GM19035 (cell line): ENCODE results near the gene ARHGAP40.
"Not testable (repeated sequence)": the region's sequence is repeated elsewhere in the genome, so short reads cannot be mapped to it uniquely, and the experiment has no call there.

Experiments
- ATAC-seq: cut with Tn5 transposase; IDR thresholded peaks from one replicate; pipeline ENCODE4 v1.9.1; 2021; ENCODE audit not compliant: unreplicated experiment

Gene ARHGAP40

DNA sequence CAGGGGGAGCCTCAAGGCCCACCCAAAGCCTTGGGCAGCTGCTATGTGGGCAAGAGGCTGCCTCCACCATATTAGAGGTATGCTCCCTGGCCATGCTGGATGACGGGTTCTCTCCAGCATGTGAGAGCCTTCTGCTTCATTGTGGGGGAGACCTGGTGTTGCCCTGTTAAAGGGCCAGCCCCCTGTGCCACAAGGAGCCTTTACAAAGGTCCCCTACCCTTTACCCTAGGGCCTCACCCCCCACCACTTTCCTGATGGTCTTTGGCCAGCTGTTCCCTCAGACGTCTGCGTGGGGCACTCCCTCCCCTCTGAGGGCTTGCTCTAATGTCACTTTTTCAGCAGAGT lies 15.5 kb upstream of the ARHGAP40 start:
- ATAC-seq = no peak

DNA sequence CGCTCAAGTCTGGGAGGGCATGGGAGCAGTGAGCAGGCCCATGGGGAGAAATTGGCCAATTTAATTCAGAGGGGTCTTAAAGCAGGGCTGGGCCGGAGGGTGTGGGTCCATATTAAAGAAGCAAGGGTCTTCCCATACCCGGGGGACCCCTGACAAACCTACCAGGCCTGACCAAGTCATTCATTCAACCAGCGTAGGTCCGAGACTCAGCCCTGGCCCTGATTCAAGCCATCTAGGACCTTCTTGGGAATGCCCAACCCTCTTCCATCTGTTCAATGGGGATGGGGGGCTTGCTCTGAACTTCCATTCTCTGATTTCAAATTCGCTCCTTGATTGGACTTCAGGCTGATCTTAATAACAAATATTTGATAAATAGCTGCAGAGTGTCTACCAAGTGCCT lies 13.3 kb upstream of the ARHGAP40 start:
- no peak for ATAC-seq

DNA sequence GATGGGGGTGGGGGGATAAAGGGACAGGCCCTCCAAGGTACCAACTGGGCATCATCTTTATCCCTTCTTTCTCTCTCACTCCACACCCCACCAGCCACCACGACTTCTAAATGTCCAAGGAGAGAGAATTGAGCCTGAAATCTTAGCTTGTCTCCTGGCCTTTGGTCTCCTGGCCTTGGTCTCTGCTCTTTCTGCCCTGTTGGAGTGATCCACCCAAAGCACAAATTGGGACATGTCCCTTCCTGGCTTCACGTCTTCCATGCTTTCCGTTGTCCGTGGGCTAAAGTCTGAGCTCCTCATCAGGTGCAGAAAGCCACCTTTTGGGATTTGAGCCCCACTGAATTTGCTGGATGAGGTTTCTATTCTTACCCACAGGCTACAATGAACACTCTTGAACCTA lies 12.3 kb upstream of the ARHGAP40 start:
- no peak for ATAC-seq

- no peak for ATAC-seq
Observed at GRCh38 chr20:38589967-38590675, 11.5 kb upstream of the ARHGAP40 start.

DNA sequence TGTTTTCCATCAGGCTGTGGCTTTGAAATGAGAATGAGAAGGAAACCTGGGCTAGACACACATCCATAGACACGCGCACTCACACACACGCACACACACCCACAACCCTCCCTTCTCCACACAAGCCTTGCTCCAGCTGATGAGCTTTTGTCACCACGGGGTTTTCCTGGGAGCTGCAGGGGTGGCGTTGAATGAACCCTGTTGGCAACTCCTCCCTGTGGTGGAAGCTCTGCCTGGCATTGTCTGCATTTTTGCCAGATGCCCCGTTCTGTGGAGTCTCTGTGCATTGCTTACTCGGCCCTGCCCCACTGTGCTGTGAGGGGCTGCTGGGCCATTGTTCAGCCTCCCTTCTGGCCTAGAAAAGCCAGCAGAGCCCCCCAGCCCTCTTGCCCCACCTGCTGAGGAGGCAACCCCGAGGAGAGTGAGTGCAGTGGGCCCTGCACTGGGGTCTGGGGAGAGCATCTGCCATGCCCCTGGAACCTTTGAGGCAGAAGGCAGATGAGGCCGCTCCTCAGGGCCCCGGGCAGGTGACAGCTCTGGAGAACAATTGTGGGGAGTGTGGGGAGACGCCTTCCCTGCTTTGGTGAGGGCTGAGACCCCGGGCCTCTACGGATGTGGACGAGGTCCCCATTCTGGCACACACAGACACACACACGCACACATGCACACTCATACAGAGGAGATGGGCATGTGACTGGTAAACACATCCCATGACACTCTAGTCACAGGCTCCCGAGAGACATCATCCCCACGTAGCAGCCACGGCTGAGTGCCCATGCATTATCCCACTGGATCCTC lies 10.7 kb upstream of the ARHGAP40 start:
- ATAC-seq = no peak

GRCh38 chr20:38591474-38592410 lies 9.9 kb upstream of the ARHGAP40 start:
- ATAC-seq = no peak

- ATAC-seq = not testable (repeated sequence)
Observed at GRCh38 chr20:38592411-38592790, 9.2 kb upstream of the ARHGAP40 start.

GRCh38 chr20:38594281-38594680 lies 7.3 kb upstream of the ARHGAP40 start:
- ATAC-seq = not testable (repeated sequence)

- ATAC-seq = not testable (repeated sequence)
Observed at GRCh38 chr20:38595886-38596285, 5.7 kb upstream of the ARHGAP40 start.

DNA sequence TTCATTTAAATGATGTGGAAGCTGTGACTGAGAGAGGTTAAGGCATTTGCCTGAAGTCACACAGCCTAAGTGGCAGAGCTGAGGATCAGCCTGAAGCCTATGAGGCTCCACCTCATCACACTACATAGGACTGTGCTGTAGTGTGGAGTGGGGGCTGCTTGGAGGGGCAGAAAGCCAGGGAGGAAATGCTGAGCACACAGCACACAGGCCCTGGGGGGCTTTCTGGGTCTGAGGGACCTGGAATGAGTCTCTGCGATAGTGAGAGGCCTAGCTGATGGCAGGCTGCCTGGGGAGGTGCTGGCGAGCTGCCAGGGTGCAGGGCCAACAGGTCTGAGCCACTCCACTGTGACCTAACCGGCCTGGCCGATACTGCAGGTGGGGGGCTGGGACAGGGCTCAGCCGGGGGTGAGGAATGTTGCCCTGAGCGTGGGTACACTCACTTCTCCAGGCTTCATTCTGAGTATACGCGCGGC lies 2.2 kb upstream of the ARHGAP40 start:
- no peak for ATAC-seq

GRCh38 chr20:38600057-38600456 lies 1.6 kb upstream of the ARHGAP40 start:
- no peak for ATAC-seq

- ATAC-seq = no peak
Observed at GRCh38 chr20:38602185-38602581, 574 bp downstream of the ARHGAP40 start.

DNA sequence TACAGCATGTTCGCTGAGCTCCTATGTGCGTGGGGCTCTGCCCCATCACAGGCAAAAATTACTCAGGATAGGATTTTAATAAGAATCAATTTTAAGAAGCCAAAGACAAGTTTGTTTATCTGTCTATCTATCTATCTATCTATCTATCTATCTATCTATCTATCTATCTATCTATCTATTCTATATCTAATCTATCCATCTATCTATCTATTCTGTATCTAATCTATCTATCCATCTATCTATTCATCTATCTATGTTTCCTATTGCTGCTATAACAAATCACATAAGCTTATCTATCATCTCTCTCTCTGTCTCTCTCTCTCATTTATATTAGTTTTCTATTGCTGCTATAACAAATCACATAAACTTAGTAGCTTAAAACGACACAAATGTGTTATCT lies 1.7 kb downstream of the ARHGAP40 start:
- ATAC-seq = no peak

DNA sequence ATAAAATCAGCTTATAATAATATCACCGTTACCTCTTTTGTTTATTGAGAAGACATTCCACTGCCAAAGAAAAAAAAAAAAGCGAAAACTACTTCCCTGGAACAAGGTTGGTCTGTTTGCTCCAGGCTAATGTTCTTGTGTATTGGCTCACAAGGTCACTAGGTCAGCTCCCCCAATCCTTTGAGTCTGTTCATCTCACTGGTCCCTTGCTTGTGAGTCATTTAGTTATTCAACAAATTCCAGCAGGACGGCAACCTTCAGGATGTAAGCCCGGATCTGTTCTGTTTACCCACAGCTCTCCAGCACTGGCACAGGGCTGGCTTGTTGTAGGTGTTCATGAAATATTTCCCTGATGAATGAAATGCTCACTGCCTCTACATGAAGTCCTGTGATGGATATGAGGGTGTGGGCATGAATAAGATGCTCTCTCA lies 3.3 kb downstream of the ARHGAP40 start:
- no peak for ATAC-seq

- no peak for ATAC-seq
Observed at GRCh38 chr20:38607351-38607750, 5.7 kb downstream of the ARHGAP40 start.

GRCh38 chr20:38608188-38608587 lies 6.6 kb downstream of the ARHGAP40 start:
- no peak for ATAC-seq

DNA sequence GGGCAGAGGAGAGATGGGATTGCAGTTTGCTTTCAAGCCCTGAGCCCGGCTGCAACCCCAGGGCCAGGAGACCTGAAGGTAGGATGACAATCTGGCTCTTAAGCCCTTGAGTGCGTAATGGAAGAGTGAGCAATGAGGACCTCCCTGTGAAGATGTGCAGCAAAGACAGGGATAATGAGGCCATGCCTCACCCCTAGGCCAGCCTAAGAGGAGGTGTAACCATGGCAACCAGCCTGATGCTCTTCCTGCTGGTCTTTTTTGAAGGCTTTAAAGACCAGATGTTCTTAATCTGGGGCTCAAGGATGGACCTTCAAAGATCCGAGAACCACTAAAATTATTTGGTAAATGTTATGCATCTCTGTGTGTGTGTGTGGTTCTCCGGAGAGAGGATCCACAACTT lies 8.2 kb downstream of the ARHGAP40 start:
- ATAC-seq = no peak

DNA sequence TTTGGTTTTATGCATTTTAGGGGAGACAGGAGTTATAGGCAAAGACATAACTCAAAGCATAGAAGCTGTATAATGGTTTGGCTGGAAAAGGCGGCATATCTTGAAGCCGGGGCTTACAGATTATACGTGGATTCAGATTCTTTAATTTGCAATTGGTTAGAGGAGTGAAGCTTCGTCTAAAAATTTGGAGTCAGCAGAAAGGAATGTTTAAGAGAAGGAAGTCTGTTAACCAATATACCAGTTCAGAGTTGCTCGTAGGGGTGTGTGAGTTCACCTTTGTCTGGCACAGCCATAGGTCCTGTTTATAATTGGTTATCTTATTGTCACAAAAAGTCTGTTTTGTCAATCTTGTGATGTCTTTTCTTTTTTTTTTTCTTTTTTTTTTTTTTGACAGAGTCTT lies 8.9 kb downstream of the ARHGAP40 start:
- no peak for ATAC-seq

GRCh38 chr20:38612751-38613515 lies 11.3 kb downstream of the ARHGAP40 start:
- ATAC-seq = no peak

DNA sequence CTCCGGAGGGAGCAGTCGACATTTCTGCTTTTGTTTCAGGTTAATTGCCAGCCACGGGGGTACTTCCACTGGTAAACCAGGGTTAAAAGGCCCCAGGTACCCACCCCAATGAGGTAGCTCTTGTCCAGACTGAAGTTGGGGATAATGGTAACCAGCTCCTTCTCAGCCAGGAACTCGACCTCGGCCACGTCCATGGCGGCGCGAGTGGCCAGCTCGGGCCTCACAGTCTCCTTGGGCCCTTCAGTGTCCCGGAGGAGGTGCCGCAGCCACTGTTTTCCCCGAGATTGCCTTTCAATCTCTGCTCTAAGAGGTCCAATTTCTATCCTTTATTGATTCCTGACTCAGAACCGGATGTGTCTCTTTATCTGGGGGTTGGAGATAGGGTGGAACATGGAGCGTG lies 13.7 kb downstream of the ARHGAP40 start:
- no peak for ATAC-seq

DNA sequence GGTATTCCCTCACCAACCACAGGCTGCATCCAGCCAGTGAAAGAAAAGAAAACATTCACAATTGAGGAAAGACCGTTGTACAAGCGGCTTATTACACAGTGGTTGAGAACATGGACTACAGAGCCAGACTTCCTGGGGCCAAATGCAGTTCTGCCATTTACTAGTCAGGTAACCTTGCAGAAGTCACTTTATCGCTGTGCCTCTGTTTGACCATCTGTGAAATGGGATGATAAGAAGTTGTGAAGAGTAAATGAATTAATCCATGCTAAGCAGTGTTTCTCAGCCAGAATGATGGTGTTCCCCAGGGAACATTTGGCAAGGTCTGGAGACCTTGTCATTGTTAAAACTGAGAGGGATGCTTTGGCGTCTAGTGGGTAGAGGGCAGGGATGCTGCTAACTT lies 14.8 kb downstream of the ARHGAP40 start:
- no peak for ATAC-seq
